ENCODE measurements around the gene ANGPTL2. TPM values are rescaled to one million over a fixed set of nuclear protein-coding genes. Genes with fewer than 3 reads are reported as not detected.

Gene ANGPTL2
- total and polyA plus RNA-seq, 9 of the 15 experiments (the other 6 are each of a cell fraction or from before 2014, with no cell fraction given), result not detected

GRCh38 chr9:127102788-127103187 is 19.6 kb downstream of the ANGPTL2 start:
- TF ChIP-seq ZNF197 (CRISPR knock-in tag; IDR thresholded peaks at IDR 0.05; ENCODE audit: low read depth) (no peak), POLR2H (tag; IDR thresholded peaks at IDR 0.05; ENCODE audit: low read depth) (no peak), TAF7 (tag; IDR thresholded peaks at IDR 0.05) (no peak), SLC30A9 (CRISPR knock-in tag; IDR thresholded peaks at IDR 0.05) (no peak), DIDO1 (tag; IDR thresholded peaks at IDR 0.05; ENCODE audit: low read depth) (no peak), ZNF143 (CRISPR knock-in tag; IDR thresholded peaks at IDR 0.05) (no peak), STAG1 (CRISPR knock-in tag; IDR thresholded peaks at IDR 0.05; ENCODE audit: borderline replicate concordance) (no peak), HMG20B (CRISPR knock-in tag; IDR thresholded peaks at IDR 0.05) (no peak), IRF2 (CRISPR knock-in tag; IDR thresholded peaks at IDR 0.05) (no peak), ZC3H8 (IDR thresholded peaks at IDR 0.05) (no peak), RBM39 (optimal IDR thresholded peaks at IDR 0.05; ENCODE audit: low read depth, low read length) (no peak)
- TF ChIP-seq, protein P1, sequence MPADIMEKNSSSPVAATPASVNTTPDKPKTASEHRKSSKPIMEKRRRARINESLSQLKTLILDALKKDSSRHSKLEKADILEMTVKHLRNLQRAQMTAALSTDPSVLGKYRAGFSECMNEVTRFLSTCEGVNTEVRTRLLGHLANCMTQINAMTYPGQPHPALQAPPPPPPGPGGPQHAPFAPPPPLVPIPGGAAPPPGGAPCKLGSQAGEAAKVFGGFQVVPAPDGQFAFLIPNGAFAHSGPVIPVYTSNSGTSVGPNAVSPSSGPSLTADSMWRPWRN (IDR thresholded peaks at IDR 0.05; ENCODE audit: low read depth), result no peak
- TF ChIP-seq, protein P2, sequence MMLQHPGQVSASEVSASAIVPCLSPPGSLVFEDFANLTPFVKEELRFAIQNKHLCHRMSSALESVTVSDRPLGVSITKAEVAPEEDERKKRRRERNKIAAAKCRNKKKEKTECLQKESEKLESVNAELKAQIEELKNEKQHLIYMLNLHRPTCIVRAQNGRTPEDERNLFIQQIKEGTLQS (IDR thresholded peaks at IDR 0.05), result no peak
- TF ChIP-seq, protein P2 (CRISPR knock-in tag; conservative IDR thresholded peaks at IDR 0.05), result no peak
- TF ChIP-seq, protein P3, sequence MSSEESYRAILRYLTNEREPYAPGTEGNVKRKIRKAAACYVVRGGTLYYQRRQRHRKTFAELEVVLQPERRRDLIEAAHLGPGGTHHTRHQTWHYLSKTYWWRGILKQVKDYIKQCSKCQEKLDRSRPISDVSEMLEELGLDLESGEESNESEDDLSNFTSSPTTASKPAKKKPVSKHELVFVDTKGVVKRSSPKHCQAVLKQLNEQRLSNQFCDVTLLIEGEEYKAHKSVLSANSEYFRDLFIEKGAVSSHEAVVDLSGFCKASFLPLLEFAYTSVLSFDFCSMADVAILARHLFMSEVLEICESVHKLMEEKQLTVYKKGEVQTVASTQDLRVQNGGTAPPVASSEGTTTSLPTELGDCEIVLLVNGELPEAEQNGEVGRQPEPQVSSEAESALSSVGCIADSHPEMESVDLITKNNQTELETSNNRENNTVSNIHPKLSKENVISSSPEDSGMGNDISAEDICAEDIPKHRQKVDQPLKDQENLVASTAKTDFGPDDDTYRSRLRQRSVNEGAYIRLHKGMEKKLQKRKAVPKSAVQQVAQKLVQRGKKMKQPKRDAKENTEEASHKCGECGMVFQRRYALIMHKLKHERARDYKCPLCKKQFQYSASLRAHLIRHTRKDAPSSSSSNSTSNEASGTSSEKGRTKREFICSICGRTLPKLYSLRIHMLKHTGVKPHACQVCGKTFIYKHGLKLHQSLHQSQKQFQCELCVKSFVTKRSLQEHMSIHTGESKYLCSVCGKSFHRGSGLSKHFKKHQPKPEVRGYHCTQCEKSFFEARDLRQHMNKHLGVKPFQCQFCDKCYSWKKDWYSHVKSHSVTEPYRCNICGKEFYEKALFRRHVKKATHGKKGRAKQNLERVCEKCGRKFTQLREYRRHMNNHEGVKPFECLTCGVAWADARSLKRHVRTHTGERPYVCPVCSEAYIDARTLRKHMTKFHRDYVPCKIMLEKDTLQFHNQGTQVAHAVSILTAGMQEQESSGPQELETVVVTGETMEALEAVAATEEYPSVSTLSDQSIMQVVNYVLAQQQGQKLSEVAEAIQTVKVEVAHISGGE (CRISPR knock-in tag; IDR thresholded peaks at IDR 0.05), result no peak
- TF ChIP-seq, protein P4, sequence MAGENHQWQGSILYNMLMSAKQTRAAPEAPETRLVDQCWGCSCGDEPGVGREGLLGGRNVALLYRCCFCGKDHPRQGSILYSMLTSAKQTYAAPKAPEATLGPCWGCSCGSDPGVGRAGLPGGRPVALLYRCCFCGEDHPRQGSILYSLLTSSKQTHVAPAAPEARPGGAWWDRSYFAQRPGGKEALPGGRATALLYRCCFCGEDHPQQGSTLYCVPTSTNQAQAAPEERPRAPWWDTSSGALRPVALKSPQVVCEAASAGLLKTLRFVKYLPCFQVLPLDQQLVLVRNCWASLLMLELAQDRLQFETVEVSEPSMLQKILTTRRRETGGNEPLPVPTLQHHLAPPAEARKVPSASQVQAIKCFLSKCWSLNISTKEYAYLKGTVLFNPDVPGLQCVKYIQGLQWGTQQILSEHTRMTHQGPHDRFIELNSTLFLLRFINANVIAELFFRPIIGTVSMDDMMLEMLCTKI (IDR thresholded peaks at IDR 0.05; ENCODE audit: partially characterized antibody), result no peak
- Histone ChIP-seq H3K4me1 (replicated peaks in 1 of 2; ENCODE audit: control insufficient read depth in 2 of 2, insufficient read depth in 2 of 2, low read length in 2 of 2) (no peaks in the 10 kb centered on the region; a peak in 1 of 5 replicates), H3K79me2 (ENCODE audit: control insufficient read depth, insufficient read depth, low read length) (no peaks in the 10 kb centered on the region), H3K9ac (ENCODE audit: insufficient read depth in 1 of 2, low read depth in 2 of 2, low read length in 2 of 2) (no peak overlapping the region), H3K9me1 (ENCODE audit: control insufficient read depth, insufficient read depth, low read length) (no peaks in the 10 kb centered on the region), H3K4me3 (no peak overlapping the region), H3K4me2 (ENCODE audit: insufficient read depth, low read length) (no peak overlapping the region), H3K27ac (ENCODE audit: extremely low read depth, low read depth, low read length) (no peak overlapping the region), H2AFZ (ENCODE audit: low read depth, low read length) (no peak overlapping the region), H4K20me1 (replicated peaks; ENCODE audit: control insufficient read depth, insufficient read depth, low read length) (peaks cover 2% of the 10 kb centered on the region; the same call in 1 of the 2 replicates), H3K9me3 (replicated peaks; ENCODE audit: control insufficient read depth, insufficient read depth, low read depth, low read length) (no peaks in the 10 kb centered on the region), H3K36me3 (ENCODE audit: control insufficient read depth, insufficient read depth, low read length) (no peaks in the 10 kb centered on the region), H3K27me3 (ENCODE audit: control insufficient read depth in 2 of 2, insufficient read depth in 2 of 2, low read length in 2 of 2) (peaks cover 8 to 26% of the 10 kb centered on the region in 2 experiments; a peak in 4 of 5 replicates)
- WGBS (ENCODE audit: insufficient coverage, low coverage, missing lambda C conversion rate), result 0% methylated on average over 2 of the region's 2 CpGs
- ATAC-seq, result no peak
- in situ Hi-C loops (cut with MboI), result no loop called here
- POLR2A ChIA-PET, result interaction anchor here (0.8 to 1.4 kb wide), 3 partner anchors 8 to 21 kb away, joined by 3 read pairs; no protein-coding TSS in a partner anchor
- DNase-seq (ENCODE audit: extremely low read depth in 1 of 4, low spot score in 3 of 4), result no peak
- no TSS peak for BruUV-seq (replicated peaks)
- CTCF ChIA-PET (ENCODE audit: low intra/inter-chr PET ratio), result no interaction called here
- intact Hi-C loops (cut with micrococcal nuclease), result no loop called here
- FAIRE-seq, result no peak

Data from K562 (cell line).